RWPE2 (cell line): Measurements from ENCODE around the gene TMEM44.
"Not testable (repeated sequence)": the region's sequence is repeated elsewhere in the genome, so short reads cannot be mapped to it uniquely, and the experiment has no call there.

ENCODE experiments used
- ATAC-seq: fragments of 200-7000 bp; cut with Tn5 transposase; 3 replicates; pipeline ENCODE4 v1.9.1; 2021; ENCODE audit warnings: low read depth
- DNase-seq: peaks from one replicate; pipeline ENCODE4 v3.0.0-alpha.2; 2020; ENCODE audit warnings: low spot score
- H3K27ac ChIP-seq: fragments of 450-650 bp; 2 replicates; pipeline ENCODE4 v1.5.1; 2017; ENCODE audit warnings: mild to moderate bottlenecking; ENCODE audit not compliant: poor library complexity, severe bottlenecking
- H3K27me3 ChIP-seq: fragments of 250-450 bp; sonication (Bioruptor Pico); 2 replicates; pipeline ENCODE4 v1.5.1; 2021; ENCODE audit warnings: mild to moderate bottlenecking, moderate library complexity; ENCODE audit not compliant: insufficient read depth, poor library complexity, severe bottlenecking
- H3K36me3 ChIP-seq: fragments of 250-450 bp; sonication (Bioruptor Pico); 2 replicates; pipeline ENCODE4 v1.5.1; 2020; ENCODE audit warnings: low read depth, mild to moderate bottlenecking, moderate library complexity
- H3K4me1 ChIP-seq: fragments of 250-450 bp; sonication (Bioruptor Pico); 2 replicates; pipeline ENCODE4 v1.5.1; 2021; ENCODE audit warnings: mild to moderate bottlenecking, moderate library complexity; ENCODE audit not compliant: insufficient read depth, poor library complexity, severe bottlenecking
- H3K4me3 ChIP-seq: fragments of 250-450 bp; sonication (Bioruptor Pico); 2 replicates; pipeline ENCODE4 v1.5.1; 2021; ENCODE audit warnings: mild to moderate bottlenecking, moderate library complexity; ENCODE audit not compliant: severe bottlenecking
- H3K9me3 ChIP-seq: fragments of 250-450 bp; sonication (Bioruptor Pico); 2 replicates; pipeline ENCODE4 v1.5.1; 2021; ENCODE audit warnings: mild to moderate bottlenecking, moderate library complexity; ENCODE audit not compliant: severe bottlenecking
- CTCF ChIP-seq: fragments of 450-650 bp; IDR thresholded peaks from one replicate; pipeline ENCODE4 v1.5.1; 2017; ENCODE audit warnings: mild to moderate bottlenecking, moderate library complexity; ENCODE audit not compliant: poor library complexity, severe bottlenecking

Gene TMEM44

GRCh38 chr3:194552327-194552949, 80.8 kb downstream of the TMEM44 start:
- ATAC-seq (no peak), DNase-seq (no peak)
- H3K9me3 ChIP-seq, result no peaks in the 10 kb centered on the region
- no peaks in the 10 kb centered on the region for H3K36me3 ChIP-seq
- no peak overlapping the region for H3K27ac ChIP-seq
- H3K4me1 ChIP-seq, result peaks cover 7% of the 10 kb centered on the region
- no peaks in the 10 kb centered on the region for H3K27me3 ChIP-seq
- no peak for TF ChIP-seq CTCF
- H3K4me3 ChIP-seq, result no peak overlapping the region

DNA sequence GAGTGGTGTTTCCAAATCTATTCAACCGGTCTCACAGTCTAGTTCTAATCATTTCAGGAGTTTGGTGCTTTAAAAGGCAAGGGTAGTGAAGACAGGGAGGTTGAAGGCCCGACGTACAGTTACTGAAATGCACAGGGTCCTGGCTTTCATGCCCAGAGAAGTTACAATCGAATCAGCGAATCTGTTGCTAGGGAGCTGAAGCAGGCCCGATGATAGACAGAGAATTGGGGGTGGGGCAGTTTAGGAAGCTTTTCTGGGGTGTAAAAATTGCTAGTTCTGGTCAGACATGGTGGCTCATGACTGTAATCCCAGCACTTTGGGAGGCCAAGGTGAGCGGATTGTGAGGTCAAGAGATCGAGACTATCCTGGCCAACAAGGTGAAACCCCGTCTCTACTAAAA, 83.4 kb downstream of the TMEM44 start:
- no peak for ATAC-seq
- Histone ChIP-seq H3K4me3 (no peak overlapping the region), H3K27me3 (no peaks in the 10 kb centered on the region), H3K27ac (no peak overlapping the region), H3K4me1 (peaks cover 3% of the 10 kb centered on the region), H3K36me3 (no peaks in the 10 kb centered on the region), H3K9me3 (no peaks in the 10 kb centered on the region)
- no peak for TF ChIP-seq CTCF
- no peak for DNase-seq

GRCh38 chr3:194548346-194549321, 84.6 kb downstream of the TMEM44 start:
- Histone ChIP-seq H3K4me3 (no peak overlapping the region), H3K36me3 (no peaks in the 10 kb centered on the region), H3K4me1 (peaks cover 3% of the 10 kb centered on the region), H3K27ac (no peak overlapping the region), H3K27me3 (no peaks in the 10 kb centered on the region), H3K9me3 (no peaks in the 10 kb centered on the region)
- no peak for ATAC-seq
- no peak for TF ChIP-seq CTCF
- no peak for DNase-seq

- Histone ChIP-seq H3K27ac (no peak overlapping the region), H3K4me3 (no peak overlapping the region), H3K9me3 (no peaks in the 10 kb centered on the region), H3K4me1 (peaks cover 3% of the 10 kb centered on the region), H3K36me3 (no peaks in the 10 kb centered on the region), H3K27me3 (no peaks in the 10 kb centered on the region)
- no peak for ATAC-seq
- DNase-seq, result no peak
- TF ChIP-seq CTCF, result no peak
Measured at GRCh38 chr3:194547042-194547441, 86.2 kb downstream of the TMEM44 start.

GRCh38 chr3:194545538-194545937, 87.7 kb downstream of the TMEM44 start:
- not testable (repeated sequence) for H3K9me3 ChIP-seq, ATAC-seq, H3K4me3 ChIP-seq, H3K4me1 ChIP-seq, H3K36me3 ChIP-seq, H3K27ac ChIP-seq, H3K27me3 ChIP-seq, DNase-seq
